Daoy (cell line): ENCODE data around the gene CNKSR3. TPM values are rescaled to one million over a fixed set of nuclear protein-coding genes. Genes with fewer than 3 reads are reported as not detected.

Experiments used
- DNase-seq: peaks from one replicate; pipeline ENCODE4 v3.0.0-alpha.2; 2015; ENCODE audit warnings: low read depth
- total RNA-seq: library from RNA; depleted of rRNA; stranded (reverse); fragments of >200 nt; shearing (Covaris generic); gene quantifications from 2 replicates; pipeline ENCODE4 v1.2.3, GENCODE V29; 2014; rRNA removed

Gene CNKSR3
- total RNA-seq, 1 experiment from 2014 or later, result 13.0 TPM

GRCh38 chr6:154352898-154353585 lies 157.4 kb downstream of the CNKSR3 start:
- no peak for DNase-seq

- DNase-seq, result peak; percentile 50
These were observed 160.2 kb downstream of the CNKSR3 start for GRCh38 chr6:154350293-154350692.

DNA sequence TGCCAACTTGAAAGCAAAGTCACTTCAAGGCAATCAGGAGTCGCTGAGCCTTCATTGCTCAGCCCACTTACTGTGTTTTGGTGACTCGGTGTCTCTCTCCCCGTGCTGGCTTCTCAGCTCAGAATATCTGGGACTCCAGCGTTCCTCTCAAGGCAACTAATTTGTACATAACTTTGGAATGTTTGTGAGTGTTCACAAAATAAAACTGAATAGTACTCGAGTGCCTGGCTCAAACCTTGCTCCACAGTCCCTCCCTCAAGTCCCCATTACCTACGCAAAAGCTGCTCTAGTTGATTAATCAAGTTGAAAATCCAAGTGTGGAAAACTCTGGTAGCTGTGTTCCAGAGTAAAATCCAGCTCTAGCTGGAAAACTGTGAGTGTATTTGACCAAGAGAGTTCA lies 162.5 kb downstream of the CNKSR3 start:
- no peak for DNase-seq

- DNase-seq, result no peak
These were observed 164.7 kb downstream of the CNKSR3 start for GRCh38 chr6:154345811-154346210.

- DNase-seq, result peak; percentile 58
These were observed 166.8 kb downstream of the CNKSR3 start for GRCh38 chr6:154343473-154344308.

GRCh38 chr6:154341871-154342270 lies 168.6 kb downstream of the CNKSR3 start:
- peak; percentile 51 for DNase-seq

GRCh38 chr6:154341336-154341735 lies 169.1 kb downstream of the CNKSR3 start:
- no peak for DNase-seq

Other genes with a start within 250 kb of the CNKSR3 start
- 1.5 TPM in 1 of 2 replicates, not detected in the other for gene IPCEF1, start 153.9 kb downstream of the CNKSR3 start, total RNA-seq
- 20.9 and 22.7 TPM in 2 replicates for gene SCAF8, start 222.7 kb upstream of the CNKSR3 start, total RNA-seq